Brain microvascular endothelial cell (primary cell): Measurements from ENCODE around the gene CLDN15.
"Not testable (repeated sequence)": the region's sequence is repeated elsewhere in the genome, so short reads cannot be mapped to it uniquely, and the experiment has no call there.

ENCODE experiments used
- DNase-seq: peaks from one replicate; pipeline ENCODE4 v3.0.0-alpha.2; 2020
- H3K27ac ChIP-seq: fragments of 250-450 bp; sonication (Bioruptor Pico); 2 replicates; pipeline ENCODE4 v1.5.1; 2020; ENCODE audit warnings: mild to moderate bottlenecking, moderate library complexity
- H3K27me3 ChIP-seq: fragments of 250-450 bp; sonication (Bioruptor Pico); replicated peaks from 2 replicates; pipeline ENCODE4 v1.5.1; 2020; ENCODE audit warnings: mild to moderate bottlenecking
- H3K36me3 ChIP-seq: fragments of 250-450 bp; sonication (Bioruptor Pico); replicated peaks from 2 replicates; pipeline ENCODE4 v1.5.1; 2020; ENCODE audit warnings: mild to moderate bottlenecking
- H3K4me3 ChIP-seq: 2 replicates; pipeline ENCODE4 v1.5.1; 2011; ENCODE audit warnings: low read depth, mild to moderate bottlenecking, control low read depth, low read length, moderate library complexity
- CTCF ChIP-seq: IDR thresholded peaks from 2 replicates; pipeline ENCODE4 v1.5.1; 2011; ENCODE audit warnings: low read depth, mild to moderate bottlenecking, moderate library complexity, low read length, control low read depth, inconsistent platforms; ENCODE audit errors: missing control alignments
- in situ Hi-C: cut with HindIII; loops from 2 replicates; pipeline ENCODE4 v1.10.0; 2017; ENCODE audit warnings: low sequenced_read_pairs, low pct_ligation_motif_present

The CLDN15 gene

GRCh38 chr7:101277155-101277554 is 39.6 kb upstream of the CLDN15 start:
- peaks cover 2% of the 10 kb centered on the region for H3K27me3 ChIP-seq
- TF ChIP-seq CTCF = no peak
- no peak overlapping the region for H3K4me3 ChIP-seq
- DNase-seq = no peak
- no peaks in the 10 kb centered on the region for H3K36me3 ChIP-seq
- in situ Hi-C loops = loop anchor here (25.0 kb wide), 1 partner anchor 115 kb away; the partner anchor contains the start of genes AP1S1 and VGF
- no peak overlapping the region for H3K27ac ChIP-seq

GRCh38 chr7:101273206-101273605 is 35.6 kb upstream of the CLDN15 start:
- TF ChIP-seq CTCF = no peak
- Histone ChIP-seq H3K27me3 (peaks cover 2% of the 10 kb centered on the region), H3K27ac (no peak overlapping the region), H3K4me3 (no peak overlapping the region), H3K36me3 (no peaks in the 10 kb centered on the region)
- no peak for DNase-seq
- in situ Hi-C loops = no loop called here

GRCh38 chr7:101271021-101271420 is 33.4 kb upstream of the CLDN15 start:
- in situ Hi-C loops = no loop called here
- Histone ChIP-seq H3K27ac (no peak overlapping the region), H3K27me3 (peaks cover 2% of the 10 kb centered on the region), H3K36me3 (no peaks in the 10 kb centered on the region), H3K4me3 (no peak overlapping the region)
- TF ChIP-seq CTCF = no peak
- DNase-seq = no peak

- no peak for TF ChIP-seq CTCF
- Histone ChIP-seq H3K27me3 (no peaks in the 10 kb centered on the region), H3K4me3 (no peak overlapping the region), H3K36me3 (no peaks in the 10 kb centered on the region), H3K27ac (no peak overlapping the region)
- in situ Hi-C loops = no loop called here
- DNase-seq = no peak
Measured at GRCh38 chr7:101269664-101270063, 32.1 kb upstream of the CLDN15 start.

- Histone ChIP-seq H3K27ac (no peak overlapping the region), H3K27me3 (no peaks in the 10 kb centered on the region), H3K4me3 (no peak overlapping the region), H3K36me3 (no peaks in the 10 kb centered on the region)
- in situ Hi-C loops = no loop called here
- no peak for TF ChIP-seq CTCF
- no peak for DNase-seq
Measured at GRCh38 chr7:101265622-101266516, 28.3 kb upstream of the CLDN15 start.

- in situ Hi-C loops, H3K27ac ChIP-seq, H3K36me3 ChIP-seq, H3K4me3 ChIP-seq, H3K27me3 ChIP-seq, DNase-seq: not testable (repeated sequence)
Measured at GRCh38 chr7:101264102-101264706, 26.6 kb upstream of the CLDN15 start.
